ENCODE data around the gene FAM227A.

FAM227A gene

DNA sequence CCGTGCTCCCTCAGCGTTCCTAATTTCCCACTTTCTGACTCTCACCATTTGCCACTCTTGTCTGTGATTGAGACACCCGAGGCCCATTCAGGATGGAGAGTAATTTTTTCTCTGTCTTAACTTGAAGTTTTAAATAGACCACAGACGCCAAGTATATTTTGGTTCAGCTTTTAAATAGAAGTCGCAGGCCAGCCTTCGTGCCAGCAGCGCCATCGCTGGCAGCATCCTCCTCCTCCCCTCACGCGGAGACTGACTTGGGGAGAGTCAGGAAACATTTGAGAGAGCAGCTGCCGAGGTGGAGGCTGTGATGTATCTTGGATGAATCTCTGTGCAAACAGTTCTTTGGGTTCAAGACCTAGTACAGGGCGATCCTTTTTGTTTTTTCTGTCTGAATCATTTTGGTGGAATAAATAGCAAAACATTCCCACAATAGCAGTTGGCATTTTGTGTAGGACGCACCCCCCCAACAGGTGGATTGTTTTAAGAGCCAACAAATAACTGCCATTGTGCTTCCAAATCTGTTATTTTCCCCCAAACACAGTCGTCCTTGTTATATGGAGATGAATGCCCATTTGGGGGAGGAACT lies 85.3 kb downstream of the FAM227A start:
- no peaks in the 10 kb centered on the region for H3K9me3 ChIP-seq (ENCODE audit: low read length)
- peak overlapping the region; percentile 61 for H3K4me3 ChIP-seq (ENCODE audit: low read length)
- no peaks in the 10 kb centered on the region for H3K27me3 ChIP-seq (ENCODE audit: insufficient read depth, low read length)
- no peaks in the 10 kb centered on the region for H3K36me3 ChIP-seq (ENCODE audit: insufficient read depth, low read length)
- H2AFZ ChIP-seq (ENCODE audit: low read depth, low read length) = peak overlapping the region; percentile 93
- H3K4me1 ChIP-seq (ENCODE audit: insufficient read depth, low read length) = peaks cover 16% of the 10 kb centered on the region

GRCh38 chr22:38569972-38570778 lies 86.0 kb downstream of the FAM227A start, which contains the start of gene DMC1:
TSS of gene DMC1 (minus strand) at chr22:38570183. CDS start at chr22:38568256, 1,927 bp downstream.
- Histone ChIP-seq H3K4me1 (ENCODE audit: insufficient read depth, low read length) (peaks cover 16% of the 10 kb centered on the region), H2AFZ (ENCODE audit: low read depth, low read length) (peak within 1 kb of the TSS; percentile 93), H3K36me3 (ENCODE audit: insufficient read depth, low read length) (no peaks in the 10 kb centered on the region), H3K9me3 (ENCODE audit: low read length) (no peaks in the 10 kb centered on the region), H3K4me3 (ENCODE audit: low read length) (peak within 1 kb of the TSS; percentile 61), H3K27me3 (ENCODE audit: insufficient read depth, low read length) (no peaks in the 10 kb centered on the region)

GRCh38 chr22:38569181-38569971 lies 86.8 kb downstream of the FAM227A start:
- Histone ChIP-seq H3K4me3 (ENCODE audit: low read length) (peak overlapping the region; percentile 24), H3K36me3 (ENCODE audit: insufficient read depth, low read length) (no peaks in the 10 kb centered on the region), H3K9me3 (ENCODE audit: low read length) (no peaks in the 10 kb centered on the region)

GRCh38 chr22:38567531-38568285 lies 88.5 kb downstream of the FAM227A start:
- Histone ChIP-seq H3K4me3 (ENCODE audit: low read length) (no peak overlapping the region), H3K9me3 (ENCODE audit: low read length) (no peaks in the 10 kb centered on the region), H2AFZ (ENCODE audit: low read depth, low read length) (no peak overlapping the region), H3K36me3 (ENCODE audit: insufficient read depth, low read length) (no peaks in the 10 kb centered on the region), H3K27me3 (ENCODE audit: insufficient read depth, low read length) (no peaks in the 10 kb centered on the region), H3K4me1 (ENCODE audit: insufficient read depth, low read length) (peaks cover 16% of the 10 kb centered on the region)

More at GRCh38 chr22:38569181-38569971, 86.8 kb downstream of the FAM227A start:
- Histone ChIP-seq H2AFZ (ENCODE audit: low read depth, low read length) (peak overlapping the region; percentile 23), H3K27me3 (ENCODE audit: insufficient read depth, low read length) (no peaks in the 10 kb centered on the region), H3K4me1 (ENCODE audit: insufficient read depth, low read length) (peaks cover 16% of the 10 kb centered on the region)

DNA sequence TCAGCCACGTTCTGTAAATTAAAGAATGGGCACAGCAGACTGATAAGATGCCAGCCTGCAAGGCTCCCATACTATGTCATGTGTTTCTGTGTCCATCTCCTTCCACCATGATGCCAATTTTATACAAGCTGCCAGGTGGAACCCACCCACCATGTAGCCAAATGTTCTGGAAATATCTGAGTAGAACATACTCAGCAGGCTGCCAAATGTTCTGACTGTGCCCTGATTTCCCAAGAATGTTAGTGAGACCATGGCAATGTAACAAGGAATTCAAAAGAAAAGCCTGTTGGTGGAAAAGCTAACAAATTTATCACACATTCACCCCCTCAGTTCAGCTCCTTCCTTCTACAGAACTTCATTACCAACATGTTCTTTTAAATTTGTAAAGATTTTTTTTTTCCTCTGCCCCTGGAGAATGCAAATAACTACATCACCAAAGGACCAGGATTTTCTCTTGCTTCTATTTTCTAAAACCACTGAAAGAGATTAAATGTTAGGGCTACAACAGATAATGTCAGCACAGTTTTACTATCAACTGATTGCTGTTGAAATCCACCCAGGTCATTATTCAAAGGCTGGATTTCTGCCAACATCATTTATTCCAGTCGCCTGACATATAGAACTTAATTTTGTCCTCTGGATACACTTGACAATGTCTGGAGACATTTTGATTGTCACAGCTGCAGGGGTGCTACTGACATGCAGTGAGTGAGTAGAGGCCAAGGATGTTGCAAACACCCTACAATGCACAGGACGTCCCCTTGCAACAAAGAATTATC lies 89.3 kb downstream of the FAM227A start:
- H3K4me1 ChIP-seq (ENCODE audit: insufficient read depth, low read length) = peaks cover 16% of the 10 kb centered on the region
- H3K4me3 ChIP-seq (ENCODE audit: low read length) = no peak overlapping the region
- no peak overlapping the region for H2AFZ ChIP-seq (ENCODE audit: low read depth, low read length)
- no peaks in the 10 kb centered on the region for H3K36me3 ChIP-seq (ENCODE audit: insufficient read depth, low read length)
- H3K9me3 ChIP-seq (ENCODE audit: low read length) = no peaks in the 10 kb centered on the region
- no peaks in the 10 kb centered on the region for H3K27me3 ChIP-seq (ENCODE audit: insufficient read depth, low read length)

DNA sequence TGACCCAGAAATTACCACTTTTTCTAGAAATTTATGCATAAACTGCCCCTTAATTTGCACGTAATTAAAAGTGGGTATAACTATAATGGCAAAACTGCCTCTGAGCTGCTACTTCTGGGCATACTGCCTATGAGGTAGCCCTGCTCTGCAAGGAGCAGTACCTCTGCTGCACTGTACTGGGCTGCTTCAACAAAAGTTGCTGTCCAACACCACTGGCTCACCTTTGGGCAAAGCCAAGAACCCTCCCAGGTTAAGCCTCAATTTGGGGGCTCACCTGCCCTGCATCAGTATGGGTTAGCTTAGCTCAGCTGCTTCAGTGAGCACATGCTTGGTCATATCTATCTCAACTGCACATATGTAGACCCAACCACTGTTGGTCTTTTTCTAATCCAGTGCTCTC lies 90.8 kb downstream of the FAM227A start:
- Histone ChIP-seq H3K9me3 (ENCODE audit: low read length) (no peaks in the 10 kb centered on the region), H3K4me1 (ENCODE audit: insufficient read depth, low read length) (peaks cover 4% of the 10 kb centered on the region), H3K27me3 (ENCODE audit: insufficient read depth, low read length) (no peaks in the 10 kb centered on the region), H3K4me3 (ENCODE audit: low read length) (no peak overlapping the region), H2AFZ (ENCODE audit: low read depth, low read length) (no peak overlapping the region), H3K36me3 (ENCODE audit: insufficient read depth, low read length) (no peaks in the 10 kb centered on the region)

DNA sequence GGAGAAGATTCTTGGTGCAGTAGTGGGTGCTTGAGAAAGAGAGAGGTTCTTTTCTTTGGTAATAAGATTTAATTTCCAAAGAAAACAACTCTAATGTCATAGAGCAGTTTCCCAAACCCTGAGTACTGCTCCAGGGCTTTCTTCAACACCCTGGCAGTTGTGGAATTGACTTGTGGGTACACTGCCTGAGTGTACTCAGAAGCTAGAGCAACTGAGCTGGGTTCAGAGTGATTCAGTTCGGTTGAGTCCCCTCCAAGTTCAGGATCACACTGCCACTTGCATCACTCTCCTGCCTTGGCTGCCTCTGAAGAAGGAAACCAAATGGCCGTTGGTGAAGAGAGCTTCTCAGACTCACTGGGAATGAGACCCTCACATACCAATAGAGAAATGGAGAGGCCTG lies 91.5 kb downstream of the FAM227A start:
- H3K4me3 ChIP-seq (ENCODE audit: low read length) = no peak overlapping the region
- no peaks in the 10 kb centered on the region for H3K9me3 ChIP-seq (ENCODE audit: low read length)
- no peak overlapping the region for H2AFZ ChIP-seq (ENCODE audit: low read depth, low read length)
- H3K4me1 ChIP-seq (ENCODE audit: insufficient read depth, low read length) = peaks cover 3% of the 10 kb centered on the region
- no peaks in the 10 kb centered on the region for H3K36me3 ChIP-seq (ENCODE audit: insufficient read depth, low read length)
- no peaks in the 10 kb centered on the region for H3K27me3 ChIP-seq (ENCODE audit: insufficient read depth, low read length)

- Histone ChIP-seq H3K4me3 (ENCODE audit: low read length) (no peak overlapping the region), H2AFZ (ENCODE audit: low read depth, low read length) (no peak overlapping the region), H3K4me1 (ENCODE audit: insufficient read depth, low read length) (no peaks in the 10 kb centered on the region), H3K9me3 (ENCODE audit: low read length) (no peaks in the 10 kb centered on the region), H3K27me3 (ENCODE audit: insufficient read depth, low read length) (no peaks in the 10 kb centered on the region), H3K36me3 (ENCODE audit: insufficient read depth, low read length) (no peaks in the 10 kb centered on the region)
Observed at GRCh38 chr22:38554281-38554680, 101.9 kb downstream of the FAM227A start.

DNA sequence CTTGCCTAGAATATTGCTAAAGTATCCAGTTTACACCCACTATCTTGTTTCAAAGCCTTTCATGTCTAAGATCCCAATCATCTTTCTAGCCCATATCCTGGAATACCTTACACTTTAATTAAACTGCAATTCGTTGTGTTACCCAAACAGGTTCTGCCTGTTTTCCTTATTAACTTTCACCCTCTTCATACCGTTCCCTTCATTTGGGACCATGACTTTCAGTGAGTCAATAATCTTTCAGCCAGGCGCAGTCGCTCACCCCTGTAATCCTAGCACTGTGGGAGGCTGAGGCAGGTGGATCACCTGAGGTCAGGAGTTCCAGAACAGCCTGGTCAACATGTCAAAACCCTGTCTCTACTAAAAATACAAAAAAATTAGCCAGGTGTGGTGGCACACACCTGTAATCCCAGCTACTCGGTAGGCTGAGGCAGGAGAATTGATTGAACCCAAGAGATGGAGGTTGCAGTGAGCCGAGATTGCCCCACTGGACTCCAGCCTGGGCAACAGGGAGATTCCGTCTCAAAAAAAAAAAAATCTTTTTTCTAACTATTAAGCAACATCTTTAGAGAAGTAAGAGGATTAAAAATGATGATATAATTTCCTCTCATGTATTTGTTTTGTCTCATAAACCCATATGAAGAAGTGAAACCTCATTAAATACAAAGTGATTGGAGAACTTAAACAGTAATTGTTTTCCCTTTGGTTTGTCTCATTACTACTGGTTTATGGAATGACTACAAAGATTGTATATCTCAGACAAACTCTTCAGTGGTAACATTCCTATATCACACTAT lies 106.9 kb downstream of the FAM227A start:
- H3K36me3 ChIP-seq (ENCODE audit: insufficient read depth, low read length) = no peaks in the 10 kb centered on the region
- H2AFZ ChIP-seq (ENCODE audit: low read depth, low read length) = no peak overlapping the region
- H3K4me1 ChIP-seq (ENCODE audit: insufficient read depth, low read length) = no peaks in the 10 kb centered on the region
- no peaks in the 10 kb centered on the region for H3K9me3 ChIP-seq (ENCODE audit: low read length)
- H3K27me3 ChIP-seq (ENCODE audit: insufficient read depth, low read length) = no peaks in the 10 kb centered on the region
- no peak overlapping the region for H3K4me3 ChIP-seq (ENCODE audit: low read length)

- H2AFZ ChIP-seq (ENCODE audit: low read depth, low read length) = no peak overlapping the region
- no peak overlapping the region for H3K4me3 ChIP-seq (ENCODE audit: low read length)
- no peaks in the 10 kb centered on the region for H3K36me3 ChIP-seq (ENCODE audit: insufficient read depth, low read length)
- peaks cover 6% of the 10 kb centered on the region for H3K9me3 ChIP-seq (ENCODE audit: low read length)
- no peaks in the 10 kb centered on the region for H3K27me3 ChIP-seq (ENCODE audit: insufficient read depth, low read length)
- no peaks in the 10 kb centered on the region for H3K4me1 ChIP-seq (ENCODE audit: insufficient read depth, low read length)
Observed at GRCh38 chr22:38540701-38541100, 115.5 kb downstream of the FAM227A start.

- no peaks in the 10 kb centered on the region for H3K36me3 ChIP-seq (ENCODE audit: insufficient read depth, low read length)
- H3K27me3 ChIP-seq (ENCODE audit: insufficient read depth, low read length) = no peaks in the 10 kb centered on the region
- no peak overlapping the region for H3K4me3 ChIP-seq (ENCODE audit: low read length)
- peaks cover 4% of the 10 kb centered on the region for H3K4me1 ChIP-seq (ENCODE audit: insufficient read depth, low read length)
- peak overlapping the region; percentile 61 for H2AFZ ChIP-seq (ENCODE audit: low read depth, low read length)
- no peaks in the 10 kb centered on the region for H3K9me3 ChIP-seq (ENCODE audit: low read length)
Observed at GRCh38 chr22:38531251-38531938, 124.8 kb downstream of the FAM227A start.
